ENCODE measurements around the gene NLRX1.

DNA sequence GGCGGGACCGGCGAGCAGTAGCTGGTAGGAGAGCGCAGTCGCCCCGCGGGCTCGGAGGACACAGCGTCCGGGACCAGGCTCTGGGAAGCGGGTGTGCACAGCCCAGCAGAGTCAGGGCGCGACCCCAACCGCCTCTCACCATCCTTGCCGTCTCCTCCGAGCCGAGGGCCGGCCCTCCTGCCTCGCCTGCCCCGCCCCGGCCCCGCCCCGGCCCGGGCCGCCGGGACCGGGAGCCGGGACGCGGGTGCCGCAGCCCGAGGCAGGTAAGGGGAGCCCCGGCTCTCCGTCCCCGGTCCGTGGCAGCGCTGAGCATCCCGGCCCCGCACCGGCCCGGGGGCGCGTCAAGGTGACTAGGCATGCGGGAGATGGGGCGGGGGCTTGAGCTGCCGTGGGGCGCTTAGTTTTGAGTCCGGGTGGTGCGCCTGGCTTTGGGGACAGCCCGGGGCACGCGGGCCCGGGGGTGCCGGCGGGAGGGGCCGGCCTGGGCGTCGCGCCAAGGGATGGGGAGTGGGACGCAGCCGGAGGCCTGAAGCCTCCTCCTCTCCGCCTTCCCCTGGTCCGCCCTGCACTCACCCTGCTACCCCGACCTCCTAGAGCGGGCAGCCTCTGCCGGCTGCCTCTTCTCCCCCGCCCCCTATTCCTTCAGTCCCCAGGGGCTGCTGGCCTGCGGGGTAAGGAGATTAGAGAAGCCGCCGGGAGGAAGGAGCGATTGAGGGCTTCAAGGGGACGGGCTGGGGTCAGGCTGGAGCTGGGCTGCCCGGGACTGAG is 19.3 kb upstream of the NLRX1 start, which contains the start of gene ABCG4:
- TF ChIP-seq, protein P1, sequence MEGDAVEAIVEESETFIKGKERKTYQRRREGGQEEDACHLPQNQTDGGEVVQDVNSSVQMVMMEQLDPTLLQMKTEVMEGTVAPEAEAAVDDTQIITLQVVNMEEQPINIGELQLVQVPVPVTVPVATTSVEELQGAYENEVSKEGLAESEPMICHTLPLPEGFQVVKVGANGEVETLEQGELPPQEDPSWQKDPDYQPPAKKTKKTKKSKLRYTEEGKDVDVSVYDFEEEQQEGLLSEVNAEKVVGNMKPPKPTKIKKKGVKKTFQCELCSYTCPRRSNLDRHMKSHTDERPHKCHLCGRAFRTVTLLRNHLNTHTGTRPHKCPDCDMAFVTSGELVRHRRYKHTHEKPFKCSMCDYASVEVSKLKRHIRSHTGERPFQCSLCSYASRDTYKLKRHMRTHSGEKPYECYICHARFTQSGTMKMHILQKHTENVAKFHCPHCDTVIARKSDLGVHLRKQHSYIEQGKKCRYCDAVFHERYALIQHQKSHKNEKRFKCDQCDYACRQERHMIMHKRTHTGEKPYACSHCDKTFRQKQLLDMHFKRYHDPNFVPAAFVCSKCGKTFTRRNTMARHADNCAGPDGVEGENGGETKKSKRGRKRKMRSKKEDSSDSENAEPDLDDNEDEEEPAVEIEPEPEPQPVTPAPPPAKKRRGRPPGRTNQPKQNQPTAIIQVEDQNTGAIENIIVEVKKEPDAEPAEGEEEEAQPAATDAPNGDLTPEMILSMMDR (IDR thresholded peaks at IDR 0.05): no peak
- TF ChIP-seq ZFX (IDR thresholded peaks at IDR 0.05; ENCODE audit: borderline replicate concordance): no peak
